K562 (cell line): Measurements from ENCODE around the gene MYO1D. TPM values are rescaled to one million over a fixed set of nuclear protein-coding genes. Genes with fewer than 3 reads are reported as not detected.

Source experiments
- ATAC-seq: fragments of 200-7000 bp; cut with Tn5 transposase; 3 replicates; pipeline ENCODE4 v1.9.1; 2020; ENCODE audit warnings: moderate library complexity
- BruUV-seq: library from RNA; stranded (reverse); fragments of 400-500 nt; replicated peaks from 2 replicates; lab custom pipeline; 2021; lab: Mats Ljungman, UMichigan
- CTCF ChIA-PET: fragments of 300-600 bp; formaldehyde crosslinking; extraction: SDS; loops from one replicate; lab custom pipeline; 2021; ENCODE audit warnings: low intra/inter-chr PET ratio; lab: Yijun Ruan, JAX
- POLR2A ChIA-PET: fragments of 300-600, 350-650 bp; sonication (Branson Sonifier 250); formaldehyde crosslinking; extraction: SDS; loops from one replicate; lab custom pipeline; 2021; ENCODE audit warnings: antibody characterized with exemption, inconsistent platforms; lab: Yijun Ruan, JAX
- DNase-seq, 4 experiments: peaks; one replicate each; pipeline versions ENCODE4 v3.0.0 to v3.0.0-alpha.2; 2011 to 2018; ENCODE audit warnings: low spot score in 3 of 4, mixed read lengths in 3 of 4; ENCODE audit errors: extremely low read depth in 1 of 4
- FAIRE-seq: peaks from 2 replicates; lab custom pipeline; 2011; peaks lifted over from hg19 to GRCh38; lab: Jason Lieb, UNC
- H2AFZ ChIP-seq: 2 replicates; pipeline ENCODE4 v1.6.0; 2011; ENCODE audit warnings: low read depth, low read length, control low read depth, inconsistent platforms
- H3K27ac ChIP-seq: fragments of 200-600 bp; 3 replicates; pipeline ENCODE4 v1.8.0; 2011; ENCODE audit warnings: low read depth, mild to moderate bottlenecking, control low read depth, inconsistent platforms, low read length, moderate library complexity, mixed read lengths; ENCODE audit errors: extremely low read depth
- H3K27me3 ChIP-seq, 2 experiments: fragments of 300-600 bp in 1 of 2; 2 replicates in 1 of 2; 3 replicates in 1 of 2; pipeline versions ENCODE4 v1.6.0 to v1.8.0; 2011; ENCODE audit warnings: inconsistent platforms in 2 of 2, low read length in 2 of 2, mild to moderate bottlenecking in 1 of 2, mixed read lengths in 1 of 2, moderate library complexity in 1 of 2; ENCODE audit not compliant: control insufficient read depth in 2 of 2, insufficient read depth in 2 of 2
- H3K36me3 ChIP-seq: fragments of 300-600 bp; 3 replicates; pipeline ENCODE4 v1.8.0; 2011; ENCODE audit warnings: mild to moderate bottlenecking, low read length, inconsistent platforms; ENCODE audit not compliant: control insufficient read depth, insufficient read depth
- H3K4me1 ChIP-seq, 2 experiments: fragments of 200-600 bp in 1 of 2; replicated peaks in 1 of 2; 2 replicates in 1 of 2; 3 replicates in 1 of 2; pipeline versions ENCODE4 v1.5.1 to v1.8.0; 2011; ENCODE audit warnings: inconsistent platforms in 2 of 2, low read length in 2 of 2, mild to moderate bottlenecking in 1 of 2, mixed read lengths in 1 of 2, moderate library complexity in 1 of 2; ENCODE audit not compliant: control insufficient read depth in 2 of 2, insufficient read depth in 2 of 2
- H3K4me2 ChIP-seq: 2 replicates; pipeline ENCODE4 v1.6.1; 2011; ENCODE audit warnings: low read length, control low read depth, inconsistent platforms, mixed read lengths; ENCODE audit not compliant: insufficient read depth
- H3K4me3 ChIP-seq: fragments of 200-600 bp; sonication (generic), shearing (Covaris generic); 2 replicates; pipeline ENCODE4 v1.5.1; 2016; ENCODE audit warnings: control low read depth, inconsistent platforms
- H3K79me2 ChIP-seq: fragments of 200-600 bp; 3 replicates; pipeline ENCODE4 v1.8.0; 2011; ENCODE audit warnings: low read length, inconsistent platforms; ENCODE audit not compliant: control insufficient read depth, insufficient read depth
- H3K9ac ChIP-seq, 2 experiments: 2 replicates each; pipeline versions ENCODE4 v1.6.0 to v1.6.1; 2011; ENCODE audit warnings: low read depth in 2 of 2, low read length in 2 of 2, control low read depth in 1 of 2, inconsistent platforms in 1 of 2, mild to moderate bottlenecking in 1 of 2, mixed read lengths in 1 of 2; ENCODE audit not compliant: insufficient read depth in 1 of 2
- H3K9me1 ChIP-seq: one replicate; pipeline ENCODE4 v1.6.0; 2011; ENCODE audit warnings: inconsistent platforms, mild to moderate bottlenecking, low read length, moderate library complexity; ENCODE audit not compliant: control insufficient read depth, insufficient read depth
- H3K9me3 ChIP-seq: replicated peaks from 2 replicates; pipeline ENCODE4 v1.5.1; 2011; ENCODE audit warnings: low read depth, low read length, inconsistent platforms; ENCODE audit not compliant: control insufficient read depth, insufficient read depth
- H4K20me1 ChIP-seq: replicated peaks from 2 replicates; pipeline ENCODE4 v1.6.1; 2011; ENCODE audit warnings: low read length, inconsistent platforms, mixed read lengths; ENCODE audit not compliant: control insufficient read depth, insufficient read depth
- CBFA2T3 ChIP-seq: fragments of 450-650 bp; IDR thresholded peaks from 2 replicates; pipeline ENCODE4 v1.6.1; 2017
- CEBPB ChIP-seq: fragments of 450-650 bp; IDR thresholded peaks from 2 replicates; pipeline ENCODE4 v1.6.1; 2016; ENCODE audit warnings: missing genetic modification characterization, missing compliant biosample characterization
- CEBPG ChIP-seq, 3 experiments: fragments of 200-800 bp in 1 of 3; sonication (Bioruptor generic) in 1 of 3; sonication (generic) in 1 of 3; formaldehyde crosslinking in 1 of 3; IDR thresholded peaks in 2 of 3; conservative IDR thresholded peaks in 1 of 3; 2 replicates each; pipeline versions ENCODE4 v1.6.1 to v1.8.0; 2016 to 2022; ENCODE audit warnings: missing compliant biosample characterization in 2 of 3, missing genetic modification characterization in 2 of 3, mild to moderate bottlenecking in 1 of 3, missing genetic modification reagents in 1 of 3
- CEBPZ ChIP-seq: fragments of 150-350 bp; IDR thresholded peaks from 2 replicates; pipeline ENCODE4 v1.6.1; 2014; ENCODE audit warnings: low read depth, mild to moderate bottlenecking, low read length, borderline replicate concordance
- KAT8 ChIP-seq: fragments of 450-650 bp; IDR thresholded peaks from 2 replicates; pipeline ENCODE4 v1.6.1; 2016; ENCODE audit warnings: low read depth, mild to moderate bottlenecking
- NCOA1 ChIP-seq: fragments of 450-650 bp; IDR thresholded peaks from 2 replicates; pipeline ENCODE4 v1.6.1; 2016; ENCODE audit warnings: low read depth
- NFIC ChIP-seq: fragments of 450-650 bp; IDR thresholded peaks from 2 replicates; pipeline ENCODE4 v1.6.1; 2017; ENCODE audit warnings: mild to moderate bottlenecking, inconsistent platforms
- NR4A1 ChIP-seq, 2 experiments: fragments of 250-450 bp in 1 of 2; fragments of 450-650 bp in 1 of 2; sonication (Bioruptor Pico) in 1 of 2; IDR thresholded peaks; 2 replicates each; pipeline versions ENCODE4 v1.4.0 to v1.6.1; 2016 to 2020; ENCODE audit warnings: mild to moderate bottlenecking in 2 of 2, missing compliant biosample characterization in 1 of 2, missing genetic modification characterization in 1 of 2, moderate library complexity in 1 of 2
- SFPQ ChIP-seq: fragments of 200-400 bp; formaldehyde crosslinking; IDR thresholded peaks from 2 replicates; pipeline ENCODE4 v1.6.1; 2017; ENCODE audit warnings: mild to moderate bottlenecking, low read depth, low read length, moderate library complexity
- XRCC4 ChIP-seq: IDR thresholded peaks from one replicate; pipeline ENCODE4 v1.6.1; 2011; ENCODE audit not compliant: insufficient read depth, insufficient read length; ENCODE audit errors: extremely low read depth
- ZBTB5 ChIP-seq: fragments of 450-650 bp; IDR thresholded peaks from 2 replicates; pipeline ENCODE4 v1.6.1; 2017; ENCODE audit warnings: antibody characterized with exemption
- ZKSCAN3 ChIP-seq: fragments of 250-450 bp; sonication (Bioruptor Pico); IDR thresholded peaks from 2 replicates; pipeline ENCODE4 v1.4.0; 2020
- ZNF511 ChIP-seq: sonication (generic); formaldehyde crosslinking; IDR thresholded peaks from 2 replicates; pipeline ENCODE4 v1.8.0; 2022; ENCODE audit warnings: mild to moderate bottlenecking, missing genetic modification reagents
- WGBS: fragments of 100-300 bp; shearing (Covaris generic); methylation state at CpG from one replicate; pipeline ENCODE4 v1.1.6; 2016; ENCODE audit warnings: low coverage, mixed read lengths; ENCODE audit not compliant: insufficient coverage; ENCODE audit errors: missing lambda C conversion rate; 5-methylcytosine and 5-hydroxymethylcytosine counted together
- in situ Hi-C: fragments of 300-500 bp; cut with MboI; formaldehyde crosslinking; loops from 4 replicates; pipeline ENCODE4 v1.15.0; 2018; ENCODE audit warnings: inconsistent platforms, mixed read lengths
- intact Hi-C: fragments of 100-400 bp; cut with micrococcal nuclease; formaldehyde crosslinking; loops from 2 replicates; pipeline ENCODE4 v1.14.2; 2022
- polyA plus RNA-seq, 8 experiments: library from polyadenylated mRNA; depleted of rRNA in 4 of 8; stranded (reverse) in 5 of 8; unstranded in 3 of 8; fragments of >200 nt; fragmentation: Nextera tagmentation in 2 of 8; fragmentation: Illumina TruSeq in 1 of 8; extraction: Ambion mirVana in 2 of 8; extraction: Trizol in 1 of 8; gene quantifications; 2 replicates each; pipeline versions ENCODE4 v1.2.1 to v1.2.3, GENCODE V29; 2011 to 2014; ENCODE audit warnings: inconsistent platforms in 1 of 8, missing spikeins in 1 of 8
- total RNA-seq, 7 experiments: library from RNA; depleted of rRNA in 6 of 7; stranded (reverse); fragments of >200 nt in 6 of 7; fragmentation: Illumina TruSeq in 2 of 7; extraction: Trizol in 2 of 7; gene quantifications; 2 replicates each; pipeline versions ENCODE4 v1.2.1 to v1.2.3, GENCODE V29; 2011 to 2021; ENCODE audit warnings: low replicate concordance in 1 of 7

The MYO1D gene
- total and polyA plus RNA-seq, 9 of the 15 experiments (the other 6 are each of a cell fraction or from before 2014, with no cell fraction given), result 2.1 to 71.2 (median 45.4) TPM

GRCh38 chr17:32549559-32549958, 327.4 kb downstream of the MYO1D start:
- Histone ChIP-seq H3K36me3 (no peaks in the 10 kb centered on the region), H3K27me3 (no peaks in the 10 kb centered on the region), H2AFZ (no peak overlapping the region), H3K4me1 (no peaks in the 10 kb centered on the region), H3K79me2 (no peaks in the 10 kb centered on the region), H3K4me3 (no peak overlapping the region), H3K9ac (no peak overlapping the region), H3K27ac (no peak overlapping the region), H3K9me3 (no peaks in the 10 kb centered on the region), H4K20me1 (no peaks in the 10 kb centered on the region; the same call in 1 of the 2 replicates), H3K4me2 (no peak overlapping the region), H3K9me1 (no peaks in the 10 kb centered on the region)
- intact Hi-C loops (no loop called here), in situ Hi-C loops (no loop called here)
- ChIA-PET CTCF (no interaction called here), POLR2A (interaction anchor here (1.2 kb wide), 1 partner anchor 14 kb away, joined by 3 read pairs; no protein-coding TSS in a partner anchor)
- ATAC-seq (no peak), DNase-seq (no peak), FAIRE-seq (no peak)
- BruUV-seq, result no TSS peak
- 68% methylated on average over 3 of the region's 3 CpGs for WGBS
- TF ChIP-seq NFIC (no peak), CEBPB (tag) (peak; percentile 95), ZNF511 (CRISPR knock-in tag) (no peak), NR4A1 (CRISPR knock-in tag; IDR thresholded peaks at IDR 0.05) (no peak), NR4A1 (tag; IDR thresholded peaks at IDR 0.05) (no peak), NCOA1 (no peak), XRCC4 (no peak), SFPQ (no peak), CEBPG (CRISPR knock-in tag; IDR thresholded peaks at IDR 0.05) (no peak), CEBPG (tag; conservative IDR thresholded peaks at IDR 0.05 in 1 of 2, IDR thresholded peaks at IDR 0.05 in 1 of 2) (peak; percentile 62 to 97; a peak in 3 of 4 replicates), CBFA2T3 (no peak), ZKSCAN3 (CRISPR knock-in tag) (no peak), CEBPZ (no peak), KAT8 (no peak), ZBTB5 (no peak)
